ENCODE measurements around the gene SIX1. TPM values are rescaled to one million over a fixed set of nuclear protein-coding genes. Genes with fewer than 3 reads are reported as not detected.

The SIX1 gene
- total RNA-seq, 1 experiment from 2014 or later, result 0.59 TPM

GRCh38 chr14:60681271-60681670, 32.0 kb upstream of the SIX1 start:
- Mint-ChIP-seq H3K9me3 (peaks cover 7% of the 10 kb centered on the region), H3K27me3 (ENCODE audit: low read depth) (no peaks in the 10 kb centered on the region; the same call in 1 of the 2 replicates), H3K27ac (no peak overlapping the region), H3K36me3 (no peaks in the 10 kb centered on the region), H3K4me3 (no peak overlapping the region), H3K4me1 (peaks cover 35% of the 10 kb centered on the region)
- ATAC-seq (no peak), DNase-seq (ENCODE audit: low spot score) (no peak)
- CTCF ChIA-PET, result no interaction called here
- TF ChIP-seq ZNF232 (CRISPR knock-in tag; IDR thresholded peaks at IDR 0.05) (no peak), ERG (CRISPR knock-in tag; IDR thresholded peaks at IDR 0.05) (no peak), NFATC4 (CRISPR knock-in tag; IDR thresholded peaks at IDR 0.05) (no peak), CTCF (IDR thresholded peaks at IDR 0.05) (no peak), ATF6 (CRISPR knock-in tag; IDR thresholded peaks at IDR 0.05) (no peak), ATF2 (CRISPR knock-in tag; IDR thresholded peaks at IDR 0.05; ENCODE audit: borderline replicate concordance, low read depth) (no peak), FOXJ3 (CRISPR knock-in tag; IDR thresholded peaks at IDR 0.05; ENCODE audit: borderline replicate concordance) (no peak), TCF7 (CRISPR knock-in tag; IDR thresholded peaks at IDR 0.05; ENCODE audit: low read depth) (no peak), GTF2I (CRISPR knock-in tag; conservative IDR thresholded peaks at IDR 0.05) (no peak), ZNF671 (CRISPR knock-in tag; IDR thresholded peaks at IDR 0.05) (no peak), SOX15 (CRISPR knock-in tag; IDR thresholded peaks at IDR 0.05) (no peak), PRRX2 (CRISPR knock-in tag; IDR thresholded peaks at IDR 0.05) (no peak), ZNF121 (CRISPR knock-in tag; IDR thresholded peaks at IDR 0.05) (no peak), EMX1 (CRISPR knock-in tag; IDR thresholded peaks at IDR 0.05) (no peak), NFE2L1 (CRISPR knock-in tag; IDR thresholded peaks at IDR 0.05) (no peak)
- POLR2A ChIA-PET, result no interaction called here

- H3K27ac Mint-ChIP-seq, result no peak overlapping the region
- DNase-seq (ENCODE audit: low spot score) (no peak), ATAC-seq (no peak)
- POLR2A ChIA-PET, result no interaction called here
- CTCF ChIA-PET, result interaction anchor here (0.9 kb wide), 1 partner anchor 349 kb away, joined by 3 read pairs; no protein-coding TSS in a partner anchor
- peaks cover 40% of the 10 kb centered on the region for H3K4me1 Mint-ChIP-seq
- no peaks in the 10 kb centered on the region for H3K36me3 Mint-ChIP-seq
- no peak overlapping the region for H3K4me3 Mint-ChIP-seq
- H3K27me3 Mint-ChIP-seq (ENCODE audit: low read depth), result no peaks in the 10 kb centered on the region; the same call in 1 of the 2 replicates
- TF ChIP-seq ZBTB21 (CRISPR knock-in tag; IDR thresholded peaks at IDR 0.05; ENCODE audit: borderline replicate concordance) (no peak), CBFB (CRISPR knock-in tag; IDR thresholded peaks at IDR 0.05; ENCODE audit: low read depth) (no peak), MLX (CRISPR knock-in tag; IDR thresholded peaks at IDR 0.05) (no peak), NR2C2 (CRISPR knock-in tag; IDR thresholded peaks at IDR 0.05) (no peak), TP53 (CRISPR knock-in tag; IDR thresholded peaks at IDR 0.05) (no peak), IRF1 (CRISPR knock-in tag; IDR thresholded peaks at IDR 0.05) (no peak), E2F4 (CRISPR knock-in tag; IDR thresholded peaks at IDR 0.05; ENCODE audit: borderline replicate concordance, low read depth) (no peak)
- peaks cover 7% of the 10 kb centered on the region for H3K9me3 Mint-ChIP-seq
Measured at GRCh38 chr14:60680511-60680910, 31.2 kb upstream of the SIX1 start.

All from WTC11 (cell line).